PC-9 (cell line): ENCODE measurements around the gene AAK1. TPM values are rescaled to one million over a fixed set of nuclear protein-coding genes. Genes with fewer than 3 reads are reported as not detected.
"Not testable (repeated sequence)": the region's sequence is repeated elsewhere in the genome, so short reads cannot be mapped to it uniquely, and the experiment has no call there.

Source experiments
- BruUV-seq: library from RNA; stranded (reverse); fragments of 400-500 nt; replicated peaks from 2 replicates; lab custom pipeline; 2021; lab: Mats Ljungman, UMichigan
- CTCF ChIA-PET: fragments of 300-600 bp; sonication (Branson Sonifier 250); formaldehyde crosslinking; loops from one replicate; lab custom pipeline; 2022; ENCODE audit warnings: antibody characterized with exemption; lab: Charles Lee
- POLR2A ChIA-PET: fragments of 300-600 bp; sonication (Branson Sonifier 250); formaldehyde crosslinking; loops from one replicate; lab custom pipeline; 2022; ENCODE audit warnings: antibody characterized with exemption; ENCODE audit not compliant: unreplicated experiment; lab: Charles Lee
- DNase-seq, 2 experiments: peaks; one replicate each; pipeline versions ENCODE4 v3.0.0 to v3.0.0-alpha.2; 2015 to 2022; ENCODE audit warnings: mixed read lengths in 1 of 2
- H2AFZ ChIP-seq: fragments of 200-600 bp; sonication (generic); 2 replicates; pipeline ENCODE4 v1.8.1; 2017; ENCODE audit warnings: antibody characterized with exemption
- H3F3A ChIP-seq: fragments of 200-600 bp; sonication (generic); 2 replicates; pipeline ENCODE4 v1.8.1; 2017; ENCODE audit warnings: antibody characterized with exemption, mild to moderate bottlenecking, low read depth; ENCODE audit not compliant: insufficient read depth
- H3K27ac ChIP-seq: fragments of 200-600 bp; sonication (generic); 2 replicates; pipeline ENCODE4 v1.6.1; 2016; ENCODE audit warnings: mixed run types
- H3K27me3 ChIP-seq: fragments of 200-600 bp; sonication (generic); 2 replicates; pipeline ENCODE4 v1.6.1; 2016; ENCODE audit warnings: low read depth, mixed run types; ENCODE audit not compliant: insufficient read depth
- H3K36me3 ChIP-seq: fragments of 200-600 bp; sonication (generic); 2 replicates; pipeline ENCODE4 v1.6.1; 2016; ENCODE audit warnings: low read depth, mixed run types
- H3K4me1 ChIP-seq: fragments of 200-600 bp; sonication (generic); replicated peaks from 2 replicates; pipeline ENCODE4 v1.6.1; 2016; ENCODE audit warnings: mixed run types; ENCODE audit not compliant: insufficient read depth
- H3K4me2 ChIP-seq: fragments of 200-600 bp; sonication (generic); 2 replicates; pipeline ENCODE4 v1.6.1; 2017; ENCODE audit warnings: mixed run types
- H3K4me3 ChIP-seq: fragments of 200-600 bp; sonication (generic); 2 replicates; pipeline ENCODE4 v1.6.1; 2016; ENCODE audit warnings: mixed run types
- H3K79me2 ChIP-seq: fragments of 200-600 bp; sonication (generic); 2 replicates; pipeline ENCODE4 v1.6.1; 2017; ENCODE audit warnings: low read depth, mixed run types
- H3K9me2 ChIP-seq: fragments of 200-600 bp; sonication (generic); 2 replicates; pipeline ENCODE4 v1.8.1; 2017; ENCODE audit warnings: mild to moderate bottlenecking; ENCODE audit not compliant: insufficient read depth
- H3K9me3 ChIP-seq: fragments of 200-600 bp; sonication (generic); 2 replicates; pipeline ENCODE4 v1.8.1; 2016; ENCODE audit warnings: low read depth; ENCODE audit not compliant: insufficient read depth
- H4K20me1 ChIP-seq: fragments of 200-600 bp; sonication (generic); 2 replicates; pipeline ENCODE4 v1.8.1; 2017; ENCODE audit not compliant: insufficient read depth
- CTCF ChIP-seq: fragments of 200-600 bp; sonication (generic); conservative IDR thresholded peaks from 2 replicates; pipeline ENCODE4 v1.6.1; 2017; ENCODE audit warnings: mixed run types, antibody characterized with exemption, mild to moderate bottlenecking, moderate library complexity
- EZH2 ChIP-seq: fragments of 200-600 bp; sonication (generic); IDR thresholded peaks from 2 replicates; pipeline ENCODE4 v1.8.0; 2017; ENCODE audit warnings: antibody characterized with exemption, low read depth
- intact Hi-C: fragments of 100-400 bp; cut with micrococcal nuclease; formaldehyde crosslinking; loops from one replicate; pipeline ENCODE4 v1.10.0; 2022; ENCODE audit not compliant: unreplicated experiment
- total RNA-seq: library from RNA; stranded (reverse); gene quantifications from 2 replicates; pipeline ENCODE4 v1.2.3, GENCODE V29; 2021

AAK1 gene
- total RNA-seq, 1 experiment from 2014 or later, result 66.6 TPM

- CTCF ChIA-PET, result interaction anchor here (0.6 to 0.7 kb wide), 3 partner anchors 22 to 70 kb away, joined by 3 to 7 read pairs (median 4); no protein-coding TSS in a partner anchor
- peak; percentile 51 to 95 for DNase-seq
- no TSS peak for BruUV-seq
Measured at GRCh38 chr2:69652206-69652605, 8.7 kb upstream of the AAK1 start.

DNA sequence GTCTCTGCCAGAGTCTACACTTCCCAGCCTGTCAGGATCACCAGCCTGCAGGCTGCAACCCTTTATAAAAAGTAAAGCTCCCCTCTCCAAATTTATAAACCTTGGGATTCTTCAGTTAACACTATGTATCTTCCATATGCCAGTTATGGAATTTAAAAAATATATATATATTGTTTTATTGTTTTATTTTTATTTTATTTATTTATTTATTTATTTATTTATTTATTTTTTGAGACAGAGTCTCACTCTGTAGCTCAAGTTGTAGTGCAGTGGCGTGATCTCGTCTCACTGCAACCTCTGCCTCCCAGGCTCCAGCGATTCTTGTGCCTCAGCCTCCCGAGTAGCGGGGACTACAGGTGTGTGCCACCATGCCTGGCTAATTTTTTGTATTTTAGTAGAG, 3.7 kb upstream of the AAK1 start:
- H2AFZ ChIP-seq, H3K4me3 ChIP-seq, CTCF ChIA-PET, BruUV-seq, DNase-seq, H3K9me2 ChIP-seq, H3K9me3 ChIP-seq, H3K27ac ChIP-seq, H3K36me3 ChIP-seq, POLR2A ChIA-PET, H3K4me2 ChIP-seq, H4K20me1 ChIP-seq, intact Hi-C loops, H3K27me3 ChIP-seq: not testable (repeated sequence)
- peaks cover 32% of the 10 kb centered on the region for H3K4me1 ChIP-seq
- peaks cover 27% of the 10 kb centered on the region for H3K79me2 ChIP-seq
- peaks cover 30% of the 10 kb centered on the region for H3F3A ChIP-seq

More at GRCh38 chr2:69652206-69652605, 8.7 kb upstream of the AAK1 start:
- Histone ChIP-seq H3K9me3 (no peaks in the 10 kb centered on the region), H4K20me1 (no peaks in the 10 kb centered on the region), H3K4me3 (no peak overlapping the region), H3F3A (peaks cover 27% of the 10 kb centered on the region), H3K79me2 (no peaks in the 10 kb centered on the region), H3K27me3 (no peaks in the 10 kb centered on the region), H3K36me3 (no peaks in the 10 kb centered on the region), H3K4me2 (no peak overlapping the region), H2AFZ (no peak overlapping the region), H3K27ac (peak overlapping the region; percentile 75), H3K9me2 (no peaks in the 10 kb centered on the region), H3K4me1 (peaks cover 19% of the 10 kb centered on the region)
- no peak for TF ChIP-seq CTCF
- no peak for TF ChIP-seq EZH2
- POLR2A ChIA-PET, result interaction anchor here (0.7 kb wide), 1 partner anchor 29 kb away, joined by 3 read pairs; no protein-coding TSS in a partner anchor
- intact Hi-C loops, result no loop called here

DNA sequence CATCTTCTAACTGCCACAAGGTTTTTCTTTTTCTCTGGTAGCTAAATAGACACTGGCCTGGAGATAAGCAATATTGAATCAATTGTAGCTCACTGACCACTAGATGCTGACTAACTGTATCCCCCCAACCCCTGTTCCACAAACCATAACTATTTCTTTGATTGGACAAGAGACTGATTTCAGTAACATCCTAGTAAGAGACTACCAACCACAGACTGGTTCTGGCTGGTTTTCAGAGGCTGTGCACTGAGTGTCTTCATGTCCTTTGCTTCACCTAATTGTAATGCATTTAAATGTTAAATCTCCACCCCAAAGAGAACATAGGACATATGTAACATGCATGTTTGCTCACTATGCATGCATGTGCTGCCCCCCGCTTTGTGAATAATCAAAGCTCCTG, 3.2 kb upstream of the AAK1 start:
- H4K20me1 ChIP-seq, result no peaks in the 10 kb centered on the region
- H3K4me3 ChIP-seq, result no peak overlapping the region
- intact Hi-C loops, result no loop called here
- DNase-seq, result no peak
- H3K36me3 ChIP-seq, result no peaks in the 10 kb centered on the region
- CTCF ChIA-PET, result no interaction called here
- H2AFZ ChIP-seq, result no peak overlapping the region
- POLR2A ChIA-PET, result no interaction called here
- TF ChIP-seq EZH2 (no peak), CTCF (no peak)
- H3K4me2 ChIP-seq, result no peak overlapping the region
- BruUV-seq, result no TSS peak
- H3K27me3 ChIP-seq, result no peaks in the 10 kb centered on the region
- no peaks in the 10 kb centered on the region for H3K9me3 ChIP-seq
- H3K9me2 ChIP-seq, result no peaks in the 10 kb centered on the region
- H3K27ac ChIP-seq, result no peak overlapping the region
- H3K79me2 ChIP-seq, result peaks cover 32% of the 10 kb centered on the region
- peaks cover 28% of the 10 kb centered on the region for H3K4me1 ChIP-seq
- peaks cover 26% of the 10 kb centered on the region; the same call in 1 of the 2 replicates for H3F3A ChIP-seq

GRCh38 chr2:69645921-69646320, 2.4 kb upstream of the AAK1 start:
- Histone ChIP-seq H3K27me3 (no peaks in the 10 kb centered on the region), H3K27ac (no peak overlapping the region), H3F3A (peaks cover 23% of the 10 kb centered on the region; the same call in 1 of the 2 replicates), H3K4me3 (no peak overlapping the region), H3K4me1 (peaks cover 36% of the 10 kb centered on the region), H4K20me1 (0 out of 2 replicates have a peak, but pooled peaks cover 5% of the 10 kb centered on the region), H2AFZ (no peak overlapping the region), H3K9me3 (no peaks in the 10 kb centered on the region), H3K79me2 (peaks cover 39% of the 10 kb centered on the region), H3K36me3 (no peaks in the 10 kb centered on the region), H3K9me2 (no peaks in the 10 kb centered on the region), H3K4me2 (peak overlapping the region; percentile 95)
- DNase-seq, result no peak
- CTCF ChIA-PET, result no interaction called here
- intact Hi-C loops, result loop anchor here (1.0 kb wide), 1 partner anchor 68 kb away; no protein-coding TSS in a partner anchor
- BruUV-seq, result no TSS peak
- no peak for TF ChIP-seq CTCF
- no peak for TF ChIP-seq EZH2
- POLR2A ChIA-PET, result interaction anchor here (0.6 kb wide), 1 partner anchor 141 kb away, joined by 3 read pairs; no protein-coding TSS in a partner anchor
